Measurements from ENCODE around the gene TOM1L2.

The TOM1L2 gene

GRCh38 chr17:17798010-17798556 lies 174.1 kb downstream of the TOM1L2 start:
- no peak for DNase-seq

- DNase-seq: no peak
Observed at GRCh38 chr17:17797119-17797809, 174.9 kb downstream of the TOM1L2 start.

GRCh38 chr17:17796787-17797061 lies 175.5 kb downstream of the TOM1L2 start:
- DNase-seq: no peak

GRCh38 chr17:17795946-17796786 lies 176.0 kb downstream of the TOM1L2 start:
- no peak for DNase-seq

GRCh38 chr17:17795296-17795695 lies 176.9 kb downstream of the TOM1L2 start:
- DNase-seq: no peak

GRCh38 chr17:17794382-17794781 lies 177.8 kb downstream of the TOM1L2 start:
- DNase-seq: no peak
